Transverse colon (tissue), 4 donors: ENCODE measurements around the gene CHM.

Experiments
- CTCF ChIP-seq, 5 experiments: fragments of 200-600 bp in 3 of 5; fragments of 450-650 bp in 2 of 5; sonication (generic) in 3 of 5; IDR thresholded peaks; 1 replicate in 2 of 5; 2 replicates in 3 of 5; pipeline ENCODE4 v1.5.1; 2016 to 2017; ENCODE audit warnings: antibody characterized with exemption in 5 of 5, inconsistent platforms in 3 of 5, mild to moderate bottlenecking in 2 of 5, moderate library complexity in 1 of 5
- EP300 ChIP-seq: sonication (generic); formaldehyde crosslinking; IDR thresholded peaks from one replicate; pipeline ENCODE4 v1.6.1; 2017; ENCODE audit warnings: antibody characterized with exemption, low read depth
- POLR2A ChIP-seq: fragments of 450-650 bp; IDR thresholded peaks from one replicate; pipeline ENCODE4 v1.6.1; 2016; ENCODE audit warnings: antibody characterized with exemption, mild to moderate bottlenecking, moderate library complexity
- POLR2AphosphoS5 ChIP-seq, 3 donors: sonication (generic); formaldehyde crosslinking; IDR thresholded peaks; one replicate each; pipeline ENCODE4 v1.6.1; 2016; ENCODE audit warnings: antibody characterized with exemption in 3 of 3

GRCh38 chrX:85992811-85993229 is 54.5 kb downstream of the CHM start:
- TF ChIP-seq POLR2A (no peak), CTCF (IDR thresholded peaks at IDR 0.05) (no peak), POLR2AphosphoS5 (IDR thresholded peaks at IDR 0.05) (no peak), EP300 (no peak)
